IMR-90 (cell line): ENCODE measurements around the gene SLF2. TPM values are rescaled to one million over a fixed set of nuclear protein-coding genes. Genes with fewer than 3 reads are reported as not detected.

Experiments
- ATAC-seq: fragments of 200-7000 bp; cut with Tn5 transposase; 2 replicates; pipeline ENCODE4 v1.9.1; 2020; ENCODE audit warnings: low read depth, mild to moderate bottlenecking, moderate library complexity
- BruUV-seq: library from RNA; stranded (reverse); fragments of 400-500 nt; replicated peaks from 2 replicates; lab custom pipeline; 2021; lab: Mats Ljungman, UMichigan
- CTCF ChIA-PET: fragments of 300-600 bp; formaldehyde crosslinking; extraction: SDS; loops from one replicate; lab custom pipeline; 2021; ENCODE audit warnings: antibody characterized with exemption; lab: Yijun Ruan, JAX
- POLR2A ChIA-PET: fragments of 300-600 bp; sonication (Branson Sonifier 250); formaldehyde crosslinking; loops from one replicate; lab custom pipeline; 2022; ENCODE audit warnings: antibody characterized with exemption; ENCODE audit not compliant: unreplicated experiment; lab: Charles Lee
- DNase-seq: peaks from one replicate; pipeline ENCODE4 v3.0.0; 2013
- H2AFZ ChIP-seq: replicated peaks from 2 replicates; pipeline ENCODE3; 2013; ENCODE audit warnings: low read length, mild to moderate bottlenecking; ENCODE audit not compliant: poor library complexity
- H2AK5ac ChIP-seq: 2 replicates; pipeline ENCODE4 v1.6.1; 2013; ENCODE audit warnings: low read depth, low read length, inconsistent platforms
- H2AK9ac ChIP-seq: replicated peaks from 2 replicates; pipeline ENCODE3; 2013; ENCODE audit warnings: mild to moderate bottlenecking, low read depth, low read length, moderate library complexity; ENCODE audit not compliant: poor library complexity
- H2BK120ac ChIP-seq: 2 replicates; pipeline ENCODE4 v1.6.1; 2013; ENCODE audit warnings: low read depth, low read length, inconsistent platforms
- H2BK15ac ChIP-seq: 3 replicates; pipeline ENCODE4 v1.6.1; 2013; ENCODE audit warnings: low read depth, low read length, inconsistent platforms
- H2BK20ac ChIP-seq: 2 replicates; pipeline ENCODE4 v1.6.1; 2013; ENCODE audit warnings: low read depth, mild to moderate bottlenecking, inconsistent platforms, low read length, moderate library complexity
- H2BK5ac ChIP-seq: 2 replicates; pipeline ENCODE4 v1.6.1; 2013; ENCODE audit warnings: mild to moderate bottlenecking, low read depth, low read length, inconsistent platforms; ENCODE audit not compliant: poor library complexity, severe bottlenecking
- H3K14ac ChIP-seq: replicated peaks from 2 replicates; pipeline ENCODE4 v1.6.1; 2013; ENCODE audit warnings: low read depth, low read length, inconsistent platforms
- H3K18ac ChIP-seq: 2 replicates; pipeline ENCODE4 v1.6.1; 2013; ENCODE audit warnings: low read depth, low read length, control low read depth
- H3K23ac ChIP-seq: 2 replicates; pipeline ENCODE4 v1.6.1; 2013; ENCODE audit warnings: low read depth, low read length, inconsistent platforms
- H3K27ac ChIP-seq: 2 replicates; pipeline ENCODE4 v1.5.1; 2013; ENCODE audit warnings: mild to moderate bottlenecking, control low read depth, low read length; ENCODE audit not compliant: insufficient read depth
- H3K27me3 ChIP-seq: 2 replicates; pipeline ENCODE4 v1.6.1; 2013; ENCODE audit warnings: low read length; ENCODE audit not compliant: control insufficient read depth, insufficient read depth
- H3K36me3 ChIP-seq: 2 replicates; pipeline ENCODE4 v1.6.1; 2013; ENCODE audit warnings: low read length, mixed read lengths; ENCODE audit not compliant: control insufficient read depth, insufficient read depth
- H3K4ac ChIP-seq: 2 replicates; pipeline ENCODE4 v1.6.1; 2013; ENCODE audit warnings: low read depth, low read length, inconsistent platforms
- H3K4me1 ChIP-seq: 2 replicates; pipeline ENCODE4 v1.6.1; 2013; ENCODE audit warnings: low read length, mixed read lengths; ENCODE audit not compliant: control insufficient read depth, insufficient read depth
- H3K4me2 ChIP-seq: 2 replicates; pipeline ENCODE4 v1.6.1; 2013; ENCODE audit warnings: low read depth, mild to moderate bottlenecking, control low read depth, low read length, moderate library complexity
- H3K4me3 ChIP-seq: 2 replicates; pipeline ENCODE4 v1.5.1; 2013; ENCODE audit warnings: low read depth, mild to moderate bottlenecking, control low read depth, low read length, moderate library complexity; ENCODE audit not compliant: insufficient read depth
- H3K56ac ChIP-seq: 2 replicates; pipeline ENCODE4 v1.6.1; 2013; ENCODE audit warnings: low read length, inconsistent platforms; ENCODE audit not compliant: insufficient read depth; ENCODE audit errors: extremely low read depth
- H3K79me1 ChIP-seq, 2 experiments: 2 replicates each; pipeline ENCODE4 v1.6.1; 2013; ENCODE audit warnings: low read length in 2 of 2, inconsistent platforms in 1 of 2, low read depth in 1 of 2
- H3K9ac ChIP-seq: 2 replicates; pipeline ENCODE4 v1.6.1; 2013; ENCODE audit warnings: low read depth, low read length, control low read depth
- H3K9me1 ChIP-seq: 2 replicates; pipeline ENCODE4 v1.6.1; 2013; ENCODE audit warnings: low read length, inconsistent platforms; ENCODE audit not compliant: insufficient read depth
- H3K9me3 ChIP-seq: 2 replicates; pipeline ENCODE4 v1.6.1; 2013; ENCODE audit warnings: low read length; ENCODE audit not compliant: control insufficient read depth, insufficient read depth
- H4K20me1 ChIP-seq: 2 replicates; pipeline ENCODE4 v1.6.1; 2013; ENCODE audit warnings: low read length, inconsistent platforms; ENCODE audit not compliant: insufficient read depth
- H4K5ac ChIP-seq: 2 replicates; pipeline ENCODE4 v1.6.1; 2013; ENCODE audit warnings: mild to moderate bottlenecking, low read depth, low read length, control low read depth
- H4K8ac ChIP-seq, 2 experiments: 2 replicates each; pipeline ENCODE4 v1.6.1; 2013; ENCODE audit warnings: low read depth in 2 of 2, low read length in 2 of 2, control low read depth in 1 of 2, inconsistent platforms in 1 of 2
- H4K91ac ChIP-seq: 2 replicates; pipeline ENCODE4 v1.6.1; 2013; ENCODE audit warnings: low read depth, low read length, inconsistent platforms; ENCODE audit not compliant: insufficient read depth
- CEBPB ChIP-seq: IDR thresholded peaks from 2 replicates; pipeline ENCODE4 v1.6.1; 2012; ENCODE audit warnings: low read depth, low read length, improper control_type of control experiment
- CHD1 ChIP-seq: IDR thresholded peaks from 2 replicates; pipeline ENCODE4 v1.6.1; 2012; ENCODE audit warnings: low read depth, low read length, improper control_type of control experiment
- ELK1 ChIP-seq: fragments of 150-350 bp; IDR thresholded peaks from 2 replicates; pipeline ENCODE4 v1.6.1; 2016; ENCODE audit warnings: low read depth, mild to moderate bottlenecking, low read length, moderate library complexity, borderline replicate concordance
- NFE2L2 ChIP-seq: fragments of 150-350 bp; IDR thresholded peaks from 2 replicates; pipeline ENCODE4 v1.6.1; 2016; ENCODE audit warnings: low read depth, mild to moderate bottlenecking, low read length
- RAD21 ChIP-seq: IDR thresholded peaks from 2 replicates; pipeline ENCODE4 v1.6.1; 2012; ENCODE audit warnings: low read length, improper control_type of control experiment
- RFX5 ChIP-seq: IDR thresholded peaks from 2 replicates; pipeline ENCODE4 v1.8.0; 2012; ENCODE audit warnings: low read depth, mild to moderate bottlenecking, low read length, moderate library complexity
- USF2 ChIP-seq: fragments of 150-350 bp; IDR thresholded peaks from 2 replicates; pipeline ENCODE4 v1.6.1; 2017; ENCODE audit warnings: mild to moderate bottlenecking, antibody characterized with exemption, low read length, low read depth
- WGBS, 2 experiments: methylation state at CpG; one replicate each; pipeline versions ENCODE4 v1.1.5 to v1.1.7; 2013; ENCODE audit warnings: missing lambda C conversion rate in 2 of 2; ENCODE audit not compliant: insufficient read length in 1 of 2; ENCODE audit errors: extremely low coverage in 2 of 2; 5-methylcytosine and 5-hydroxymethylcytosine counted together
- dilution Hi-C: fragments of 300-500 bp; cut with HindIII; formaldehyde crosslinking; loops from one replicate; pipeline ENCODE4 v1.14.3; 2018; ENCODE audit warnings: low sequenced_read_pairs; ENCODE audit not compliant: unreplicated experiment
- in situ Hi-C: fragments of 300-500 bp; cut with MboI; formaldehyde crosslinking; loops from 3 replicates; pipeline ENCODE4 v1.14.3; 2019; ENCODE audit warnings: low sequenced_read_pairs, inconsistent platforms, mixed read lengths
- intact Hi-C: fragments of 100-400 bp; cut with micrococcal nuclease; formaldehyde crosslinking; loops from 2 replicates; pipeline ENCODE4 v1.10.0; 2022
- polyA plus RNA-seq, 3 experiments: library from polyadenylated mRNA; depleted of rRNA; stranded (reverse); fragments of >200 nt; gene quantifications; 2 replicates each; pipeline ENCODE4 v1.2.3, GENCODE V29; 2012; ENCODE audit warnings: low replicate concordance in 1 of 3
- total RNA-seq: library from RNA; depleted of rRNA; stranded (reverse); fragments of >200 nt; gene quantifications from 2 replicates; pipeline ENCODE4 v1.2.3, GENCODE V29; 2012

SLF2 gene
- total and polyA plus RNA-seq, 2 of the 4 experiments (the other 2 are of a cell fraction) = 8.5 to 21.7 TPM

DNA sequence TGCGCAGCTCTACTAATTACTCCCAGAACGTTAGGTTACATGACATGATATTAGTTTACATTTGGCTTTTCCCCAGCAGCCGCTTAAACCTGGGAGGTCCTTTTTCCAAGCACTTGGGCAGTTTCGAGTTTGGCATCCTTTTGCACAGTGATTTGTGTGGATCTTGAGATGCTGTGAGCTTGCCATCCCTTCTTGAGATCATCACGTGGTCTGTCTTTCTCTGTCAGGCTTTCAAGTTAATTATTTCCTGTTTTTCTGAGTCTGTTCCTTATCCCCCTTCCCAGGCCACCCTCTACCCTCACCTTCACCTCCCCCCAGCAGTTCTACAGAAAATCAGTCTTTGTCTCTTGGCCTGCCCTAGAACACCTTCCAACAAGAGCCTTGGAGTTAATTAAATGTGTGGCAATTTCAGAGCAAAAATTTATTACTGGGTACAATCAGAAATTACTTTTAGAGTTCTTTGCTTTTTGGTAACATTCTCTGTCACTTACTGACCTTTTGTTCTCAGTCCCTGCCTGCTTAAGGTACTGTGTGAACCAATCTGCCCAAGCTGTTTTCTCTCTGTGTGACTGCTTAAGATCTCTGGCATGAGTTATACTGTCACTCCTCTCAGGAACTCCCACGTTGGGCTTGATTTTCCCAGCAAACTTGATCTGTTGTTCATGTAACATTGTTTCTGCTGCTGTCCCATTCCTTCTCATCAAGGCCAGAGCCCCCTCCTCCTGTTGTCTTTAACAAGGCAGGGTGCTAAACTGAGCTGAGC lies 3.1 kb upstream of the SLF2 start:
- 0% methylated on average over 1 of the region's 6 CpGs; no CpG with 5 or more reads in 1 of the 2 experiments for WGBS, 2 experiments
- BruUV-seq = no TSS peak
- POLR2A ChIA-PET = no interaction called here
- Histone ChIP-seq H2BK5ac (no peak overlapping the region), H4K20me1 (peaks cover 17% of the 10 kb centered on the region), H3K27ac (no peak overlapping the region), H2BK15ac (peak overlapping the region; percentile 43; the same call in 1 of the 3 replicates), H3K27me3 (no peaks in the 10 kb centered on the region; the same call in 1 of the 2 replicates), H3K18ac (peak overlapping the region; percentile 32; the same call in 1 of the 2 replicates), H4K8ac (peak overlapping the region; percentile 20 to 24; a peak in 2 of 4 replicates), H3K79me1 (peaks cover 4 to 12% of the 10 kb centered on the region in 2 experiments), H2BK20ac (peak overlapping the region; percentile 3; the same call in 1 of the 2 replicates), H3K14ac (no peak overlapping the region), H3K36me3 (no peaks in the 10 kb centered on the region), H3K56ac (no peak overlapping the region), H3K4me2 (0 out of 2 replicates have a peak overlapping the region, but pooled peaks have one; percentile 23), H3K23ac (no peak overlapping the region), H2AK9ac (no peak overlapping the region), H2AK5ac (no peak overlapping the region), H3K4ac (peak overlapping the region; percentile 1; the same call in 1 of the 2 replicates), H2AFZ (peak overlapping the region; percentile 46), H4K91ac (no peak overlapping the region), H3K4me1 (peaks cover 7% of the 10 kb centered on the region), H3K4me3 (no peak overlapping the region), H3K9me3 (no peaks in the 10 kb centered on the region), H4K5ac (peak overlapping the region; percentile 15; the same call in 1 of the 2 replicates), H2BK120ac (peak overlapping the region; percentile 1; the same call in 1 of the 2 replicates), H3K9me1 (no peaks in the 10 kb centered on the region; the same call in 1 of the 2 replicates), H3K9ac (no peak overlapping the region)
- dilution Hi-C loops (no loop called here), intact Hi-C loops (no loop called here), in situ Hi-C loops (no loop called here)
- TF ChIP-seq RAD21 = no peak
- no peak for TF ChIP-seq CHD1
- TF ChIP-seq USF2 = peak; percentile 63
- no peak for TF ChIP-seq ELK1
- no peak for TF ChIP-seq RFX5
- TF ChIP-seq CEBPB = no peak
- TF ChIP-seq NFE2L2 = no peak
- DNase-seq (no peak), ATAC-seq (no peak)
- CTCF ChIA-PET = no interaction called here
